Measurements from ENCODE around the gene SLC24A4.

Gene SLC24A4

DNA sequence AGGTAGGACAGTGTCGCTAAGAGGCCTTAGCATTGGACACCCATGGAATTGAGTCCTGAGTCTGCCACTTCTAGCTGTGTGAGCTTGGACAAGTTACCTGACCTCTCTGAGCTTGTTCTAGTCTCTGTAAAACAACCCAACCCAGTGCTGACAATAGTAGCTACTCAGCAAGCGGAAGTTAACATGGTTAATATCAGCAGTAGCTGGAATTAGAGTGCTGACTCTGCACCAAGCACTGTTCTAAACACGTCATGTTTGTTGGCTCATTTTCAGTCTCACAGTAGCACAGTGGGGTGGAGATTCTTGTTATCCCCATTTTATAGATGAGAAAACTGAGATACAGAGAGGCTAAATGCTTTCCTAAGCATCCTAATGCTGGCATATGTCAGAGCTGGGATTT, 143.1 kb downstream of the SLC24A4 start:
- no peak overlapping the region for H3K9ac ChIP-seq (ENCODE audit: low read length)
- peaks cover 13% of the 10 kb centered on the region for H3K9me3 ChIP-seq (ENCODE audit: control insufficient read depth, insufficient read depth, low read depth, low read length)
- no peak overlapping the region for H3K4me3 ChIP-seq (ENCODE audit: low read depth, low read length)
- H3K4me1 ChIP-seq (ENCODE audit: control insufficient read depth, insufficient read depth, low read length): peaks cover 6% of the 10 kb centered on the region
- H3K27me3 ChIP-seq (ENCODE audit: control insufficient read depth, insufficient read depth, low read length): no peaks in the 10 kb centered on the region
- no peaks in the 10 kb centered on the region for H3K36me3 ChIP-seq (ENCODE audit: control insufficient read depth, insufficient read depth, low read length)
- H3K27ac ChIP-seq (ENCODE audit: low read depth, low read length): no peak overlapping the region

DNA sequence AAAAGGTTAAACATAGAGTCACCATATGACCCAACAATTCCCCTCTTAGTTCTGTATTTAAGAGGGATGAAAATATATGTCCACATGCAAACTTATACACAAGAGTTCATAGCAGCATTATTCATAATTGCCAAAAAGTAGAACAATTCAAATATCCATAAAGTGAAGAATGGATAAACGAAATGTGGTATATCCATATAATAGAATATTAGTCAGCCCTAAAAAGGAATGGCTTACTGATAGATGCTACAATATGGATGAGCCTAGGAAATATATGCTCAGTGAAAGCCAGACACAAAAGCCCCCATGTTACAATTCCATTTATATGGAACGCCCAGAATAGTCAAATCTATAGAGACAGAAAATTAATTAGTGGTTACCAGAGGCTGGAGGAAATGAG, 146.6 kb downstream of the SLC24A4 start:
- Histone ChIP-seq H3K9ac (ENCODE audit: low read length) (no peak overlapping the region), H3K27me3 (ENCODE audit: control insufficient read depth, insufficient read depth, low read length) (no peaks in the 10 kb centered on the region), H3K36me3 (ENCODE audit: control insufficient read depth, insufficient read depth, low read length) (no peaks in the 10 kb centered on the region), H3K4me3 (ENCODE audit: low read depth, low read length) (no peak overlapping the region), H3K9me3 (ENCODE audit: control insufficient read depth, insufficient read depth, low read depth, low read length) (peaks cover 13% of the 10 kb centered on the region), H3K4me1 (ENCODE audit: control insufficient read depth, insufficient read depth, low read length) (peaks cover 20% of the 10 kb centered on the region), H3K27ac (ENCODE audit: low read depth, low read length) (no peak overlapping the region)

DNA sequence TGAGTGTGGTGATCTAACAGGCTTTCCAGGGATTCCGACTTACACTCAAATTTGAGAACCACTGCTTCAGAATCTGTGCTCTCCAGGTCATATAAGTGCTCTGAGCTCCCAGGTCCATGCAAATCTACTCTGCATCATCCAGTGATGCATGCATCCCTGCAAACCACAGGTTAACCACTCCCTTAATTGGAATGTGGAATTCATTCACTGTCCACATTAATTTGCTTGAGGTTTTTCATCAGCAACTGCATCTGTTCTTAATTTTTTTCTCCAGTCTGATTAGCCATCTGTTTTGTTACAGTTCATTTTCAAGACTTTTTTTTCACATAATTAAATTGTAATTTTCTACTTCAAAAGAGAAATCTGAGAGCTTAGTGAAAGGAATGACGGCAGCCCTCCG, 147.2 kb downstream of the SLC24A4 start:
- Histone ChIP-seq H3K27me3 (ENCODE audit: control insufficient read depth, insufficient read depth, low read length) (no peaks in the 10 kb centered on the region), H3K4me1 (ENCODE audit: control insufficient read depth, insufficient read depth, low read length) (peaks cover 18% of the 10 kb centered on the region), H3K4me3 (ENCODE audit: low read depth, low read length) (no peak overlapping the region), H3K9me3 (ENCODE audit: control insufficient read depth, insufficient read depth, low read depth, low read length) (peaks cover 13% of the 10 kb centered on the region), H3K9ac (ENCODE audit: low read length) (no peak overlapping the region), H3K36me3 (ENCODE audit: control insufficient read depth, insufficient read depth, low read length) (no peaks in the 10 kb centered on the region), H3K27ac (ENCODE audit: low read depth, low read length) (no peak overlapping the region)

DNA sequence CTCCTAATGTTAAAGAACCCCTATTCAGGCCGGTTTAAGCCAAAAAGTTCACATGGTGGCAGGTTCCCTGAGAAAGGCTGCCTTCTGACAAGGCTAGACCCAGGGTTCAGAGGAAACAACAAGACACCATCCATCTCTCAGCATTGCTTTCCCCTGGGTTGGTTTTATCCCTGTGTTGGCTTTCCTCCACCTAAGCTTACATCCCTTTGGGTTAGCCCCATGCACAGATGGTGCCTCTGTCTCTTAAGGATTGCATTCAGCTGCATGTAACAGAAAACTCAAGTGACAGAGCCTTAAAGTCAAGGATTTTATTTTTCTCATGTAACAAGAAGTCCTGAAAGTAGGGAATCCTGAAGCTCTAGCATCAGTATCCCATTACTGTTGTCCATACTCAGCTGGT, 147.8 kb downstream of the SLC24A4 start:
- H3K36me3 ChIP-seq (ENCODE audit: control insufficient read depth, insufficient read depth, low read length): no peaks in the 10 kb centered on the region
- H3K27ac ChIP-seq (ENCODE audit: low read depth, low read length): no peak overlapping the region
- H3K27me3 ChIP-seq (ENCODE audit: control insufficient read depth, insufficient read depth, low read length): no peaks in the 10 kb centered on the region
- H3K4me3 ChIP-seq (ENCODE audit: low read depth, low read length): no peak overlapping the region
- peaks cover 13% of the 10 kb centered on the region for H3K9me3 ChIP-seq (ENCODE audit: control insufficient read depth, insufficient read depth, low read depth, low read length)
- H3K4me1 ChIP-seq (ENCODE audit: control insufficient read depth, insufficient read depth, low read length): peaks cover 17% of the 10 kb centered on the region
- H3K9ac ChIP-seq (ENCODE audit: low read length): no peak overlapping the region

DNA sequence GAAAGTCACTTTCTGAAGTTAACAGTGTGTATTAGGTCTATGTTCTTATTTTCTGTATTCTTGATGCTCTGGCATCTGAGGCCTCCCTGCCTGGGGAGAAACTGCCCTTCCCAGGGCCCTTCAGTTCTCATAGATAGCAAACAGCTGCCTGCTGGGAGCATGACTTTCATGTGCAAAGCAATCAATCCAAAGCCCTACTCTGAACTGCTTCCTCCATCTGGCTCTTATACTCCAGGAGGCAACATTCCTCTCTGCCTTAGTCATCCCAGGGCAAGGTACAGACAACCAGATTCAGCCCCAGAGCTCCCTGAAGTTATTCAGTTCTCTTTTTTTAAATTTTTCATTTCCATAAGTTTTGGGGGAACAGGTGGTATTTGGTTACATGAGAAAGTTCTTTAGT, 149.0 kb downstream of the SLC24A4 start:
- Histone ChIP-seq H3K27me3 (ENCODE audit: control insufficient read depth, insufficient read depth, low read length) (no peaks in the 10 kb centered on the region), H3K27ac (ENCODE audit: low read depth, low read length) (no peak overlapping the region), H3K9ac (ENCODE audit: low read length) (no peak overlapping the region), H3K9me3 (ENCODE audit: control insufficient read depth, insufficient read depth, low read depth, low read length) (peaks cover 9% of the 10 kb centered on the region), H3K36me3 (ENCODE audit: control insufficient read depth, insufficient read depth, low read length) (no peaks in the 10 kb centered on the region), H3K4me3 (ENCODE audit: low read depth, low read length) (no peak overlapping the region), H3K4me1 (ENCODE audit: control insufficient read depth, insufficient read depth, low read length) (peaks cover 17% of the 10 kb centered on the region)

GRCh38 chr14:92472860-92473259, 149.9 kb downstream of the SLC24A4 start:
- H3K4me3 ChIP-seq (ENCODE audit: low read depth, low read length): no peak overlapping the region
- no peak overlapping the region for H3K27ac ChIP-seq (ENCODE audit: low read depth, low read length)
- H3K4me1 ChIP-seq (ENCODE audit: control insufficient read depth, insufficient read depth, low read length): peaks cover 17% of the 10 kb centered on the region
- H3K9me3 ChIP-seq (ENCODE audit: control insufficient read depth, insufficient read depth, low read depth, low read length): peaks cover 4% of the 10 kb centered on the region; the same call in 1 of the 2 replicates
- no peak overlapping the region for H3K9ac ChIP-seq (ENCODE audit: low read length)
- H3K36me3 ChIP-seq (ENCODE audit: control insufficient read depth, insufficient read depth, low read length): no peaks in the 10 kb centered on the region
- no peaks in the 10 kb centered on the region for H3K27me3 ChIP-seq (ENCODE audit: control insufficient read depth, insufficient read depth, low read length)

- Histone ChIP-seq H3K27me3 (ENCODE audit: control insufficient read depth, insufficient read depth, low read length) (no peaks in the 10 kb centered on the region), H3K9me3 (ENCODE audit: control insufficient read depth, insufficient read depth, low read depth, low read length) (0 out of 2 replicates have a peak, but pooled peaks cover 3% of the 10 kb centered on the region), H3K4me3 (ENCODE audit: low read depth, low read length) (no peak overlapping the region), H3K36me3 (ENCODE audit: control insufficient read depth, insufficient read depth, low read length) (no peaks in the 10 kb centered on the region), H3K4me1 (ENCODE audit: control insufficient read depth, insufficient read depth, low read length) (peaks cover 17% of the 10 kb centered on the region), H3K27ac (ENCODE audit: low read depth, low read length) (no peak overlapping the region), H3K9ac (ENCODE audit: low read length) (no peak overlapping the region)
These were observed 150.4 kb downstream of the SLC24A4 start for GRCh38 chr14:92473261-92473968.

DNA sequence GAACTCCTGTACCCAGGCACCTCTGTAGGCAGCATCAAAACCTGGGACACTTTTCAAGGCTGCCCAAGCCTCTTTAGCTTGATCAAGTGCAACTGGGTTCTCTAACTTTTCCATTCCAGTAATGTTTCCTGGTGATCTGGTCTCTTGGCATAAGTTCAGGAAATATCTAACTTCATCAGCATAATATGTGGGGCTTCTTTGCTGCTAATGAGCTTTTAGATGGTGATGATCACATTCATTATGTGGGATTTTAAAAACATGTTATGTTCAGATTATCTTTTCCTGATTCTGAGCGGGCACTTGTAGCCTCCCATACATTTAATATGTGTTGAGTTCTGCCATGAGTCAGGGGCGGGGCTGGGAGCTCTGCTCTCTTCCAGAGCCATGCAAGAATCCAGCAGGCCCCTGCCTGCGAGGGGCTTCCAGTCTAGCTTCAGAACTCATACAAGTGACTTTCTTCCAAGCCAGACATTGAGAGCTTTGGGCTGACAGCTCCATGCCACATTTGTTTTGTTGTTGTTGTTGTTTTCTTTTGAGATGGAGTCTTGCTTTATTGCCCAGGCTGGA, 151.1 kb downstream of the SLC24A4 start:
- Histone ChIP-seq H3K4me3 (ENCODE audit: low read depth, low read length) (no peak overlapping the region), H3K9me3 (ENCODE audit: control insufficient read depth, insufficient read depth, low read depth, low read length) (0 out of 2 replicates have a peak, but pooled peaks cover 3% of the 10 kb centered on the region), H3K4me1 (ENCODE audit: control insufficient read depth, insufficient read depth, low read length) (peaks cover 17% of the 10 kb centered on the region), H3K27me3 (ENCODE audit: control insufficient read depth, insufficient read depth, low read length) (no peaks in the 10 kb centered on the region), H3K9ac (ENCODE audit: low read length) (no peak overlapping the region), H3K27ac (ENCODE audit: low read depth, low read length) (no peak overlapping the region), H3K36me3 (ENCODE audit: control insufficient read depth, insufficient read depth, low read length) (no peaks in the 10 kb centered on the region)

DNA sequence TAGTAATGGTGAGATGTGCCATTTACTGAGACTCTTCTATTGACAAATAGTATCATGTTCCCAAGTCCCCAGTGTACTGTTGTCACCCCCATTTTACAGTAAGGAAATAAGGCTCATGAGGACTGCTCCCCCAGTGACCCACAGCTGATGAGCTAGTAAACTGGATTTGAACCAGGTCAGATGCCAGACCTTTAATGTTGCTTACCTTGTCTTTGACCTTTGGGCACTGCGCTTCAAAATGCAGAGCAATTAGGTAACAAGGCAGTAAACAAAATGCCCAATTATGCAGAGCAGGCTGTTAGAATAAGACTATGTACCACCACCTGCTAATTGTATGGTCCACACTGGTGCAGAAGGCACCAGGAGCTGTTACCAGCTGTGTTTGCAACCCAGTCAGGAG, 152.1 kb downstream of the SLC24A4 start:
- Histone ChIP-seq H3K4me1 (ENCODE audit: control insufficient read depth, insufficient read depth, low read length) (peaks cover 17% of the 10 kb centered on the region), H3K9ac (ENCODE audit: low read length) (no peak overlapping the region), H3K36me3 (ENCODE audit: control insufficient read depth, insufficient read depth, low read length) (no peaks in the 10 kb centered on the region), H3K4me3 (ENCODE audit: low read depth, low read length) (no peak overlapping the region), H3K27me3 (ENCODE audit: control insufficient read depth, insufficient read depth, low read length) (no peaks in the 10 kb centered on the region), H3K9me3 (ENCODE audit: control insufficient read depth, insufficient read depth, low read depth, low read length) (0 out of 2 replicates have a peak, but pooled peaks cover under 1% of the 10 kb centered on the region), H3K27ac (ENCODE audit: low read depth, low read length) (no peak overlapping the region)

- Histone ChIP-seq H3K9ac (ENCODE audit: low read length) (no peak overlapping the region), H3K36me3 (ENCODE audit: control insufficient read depth, insufficient read depth, low read length) (no peaks in the 10 kb centered on the region), H3K27me3 (ENCODE audit: control insufficient read depth, insufficient read depth, low read length) (no peaks in the 10 kb centered on the region), H3K9me3 (ENCODE audit: control insufficient read depth, insufficient read depth, low read depth, low read length) (no peaks in the 10 kb centered on the region), H3K4me1 (ENCODE audit: control insufficient read depth, insufficient read depth, low read length) (peaks cover 17% of the 10 kb centered on the region), H3K27ac (ENCODE audit: low read depth, low read length) (no peak overlapping the region), H3K4me3 (ENCODE audit: low read depth, low read length) (no peak overlapping the region)
These were observed 152.7 kb downstream of the SLC24A4 start for GRCh38 chr14:92475451-92476187.

GRCh38 chr14:92480856-92481255, 157.9 kb downstream of the SLC24A4 start:
- Histone ChIP-seq H3K27me3 (ENCODE audit: control insufficient read depth, insufficient read depth, low read length) (no peaks in the 10 kb centered on the region; the same call in 1 of the 2 replicates), H3K4me3 (ENCODE audit: low read depth, low read length) (no peak overlapping the region)

More at GRCh38 chr14:92480856-92481255, 157.9 kb downstream of the SLC24A4 start:
- Histone ChIP-seq H3K4me1 (ENCODE audit: control insufficient read depth, insufficient read depth, low read length) (no peaks in the 10 kb centered on the region), H3K36me3 (ENCODE audit: control insufficient read depth, insufficient read depth, low read length) (no peaks in the 10 kb centered on the region), H3K9me3 (ENCODE audit: control insufficient read depth, insufficient read depth, low read depth, low read length) (no peaks in the 10 kb centered on the region), H3K9ac (ENCODE audit: low read length) (no peak overlapping the region), H3K27ac (ENCODE audit: low read depth, low read length) (no peak overlapping the region)
